Parathyroid adenoma (tissue), 2 donors: Measurements from ENCODE around the gene ARHGEF10L.

Source experiments
- H2AFZ ChIP-seq: fragments of 300-600 bp; sonication (generic); one replicate; pipeline ENCODE4 v1.7.0; 2017; ENCODE audit warnings: antibody characterized with exemption, mild to moderate bottlenecking
- H3K27ac ChIP-seq: fragments of 300-600 bp; sonication (generic); one replicate; pipeline ENCODE4 v1.7.0; 2017
- H3K27me3 ChIP-seq: fragments of 300-600 bp; sonication (generic); one replicate; pipeline ENCODE4 v1.7.0; 2017; ENCODE audit warnings: low read length; ENCODE audit not compliant: control insufficient read depth, insufficient read depth
- H3K36me3 ChIP-seq: fragments of 300-600 bp; sonication (generic); one replicate; pipeline ENCODE4 v1.7.0; 2017; ENCODE audit warnings: low read length; ENCODE audit not compliant: control insufficient read depth, insufficient read depth
- H3K4me1 ChIP-seq: fragments of 300-600 bp; sonication (generic); one replicate; pipeline ENCODE4 v1.7.0; 2017; ENCODE audit warnings: control low read depth
- H3K4me2 ChIP-seq: fragments of 300-600 bp; sonication (generic); one replicate; pipeline ENCODE4 v1.7.0; 2017; ENCODE audit warnings: low read length
- H3K4me3 ChIP-seq: fragments of 300-600 bp; sonication (generic); one replicate; pipeline ENCODE4 v1.7.0; 2017; ENCODE audit warnings: low read depth, low read length
- H3K79me2 ChIP-seq: fragments of 300-600 bp; sonication (generic); one replicate; pipeline ENCODE4 v1.7.0; 2017; ENCODE audit warnings: control low read depth
- H3K9ac ChIP-seq: fragments of 300-600 bp; sonication (generic); one replicate; pipeline ENCODE4 v1.7.0; 2017; ENCODE audit warnings: mild to moderate bottlenecking
- H3K9me3 ChIP-seq: fragments of 300-600 bp; sonication (generic); one replicate; pipeline ENCODE4 v1.7.0; 2017; ENCODE audit warnings: low read length; ENCODE audit not compliant: control insufficient read depth
- TF ChIP-seq, protein P1 (sequence below): fragments of 300-600 bp; sonication (generic); IDR thresholded peaks from one replicate; pipeline ENCODE4 v1.7.0; 2017; ENCODE audit warnings: antibody characterized with exemption, mild to moderate bottlenecking
- donor health status: primary hyperparathyroidism.

ARHGEF10L gene

GRCh38 chr1:17562375-17562774 is 22.9 kb downstream of the ARHGEF10L start:
- no peak overlapping the region for H3K9ac ChIP-seq
- no peaks in the 10 kb centered on the region for H3K27me3 ChIP-seq
- no peaks in the 10 kb centered on the region for H3K9me3 ChIP-seq
- H3K4me3 ChIP-seq, result no peak overlapping the region
- H3K27ac ChIP-seq, result no peak overlapping the region
- H3K79me2 ChIP-seq, result peaks cover 28% of the 10 kb centered on the region
- TF ChIP-seq, protein P1, sequence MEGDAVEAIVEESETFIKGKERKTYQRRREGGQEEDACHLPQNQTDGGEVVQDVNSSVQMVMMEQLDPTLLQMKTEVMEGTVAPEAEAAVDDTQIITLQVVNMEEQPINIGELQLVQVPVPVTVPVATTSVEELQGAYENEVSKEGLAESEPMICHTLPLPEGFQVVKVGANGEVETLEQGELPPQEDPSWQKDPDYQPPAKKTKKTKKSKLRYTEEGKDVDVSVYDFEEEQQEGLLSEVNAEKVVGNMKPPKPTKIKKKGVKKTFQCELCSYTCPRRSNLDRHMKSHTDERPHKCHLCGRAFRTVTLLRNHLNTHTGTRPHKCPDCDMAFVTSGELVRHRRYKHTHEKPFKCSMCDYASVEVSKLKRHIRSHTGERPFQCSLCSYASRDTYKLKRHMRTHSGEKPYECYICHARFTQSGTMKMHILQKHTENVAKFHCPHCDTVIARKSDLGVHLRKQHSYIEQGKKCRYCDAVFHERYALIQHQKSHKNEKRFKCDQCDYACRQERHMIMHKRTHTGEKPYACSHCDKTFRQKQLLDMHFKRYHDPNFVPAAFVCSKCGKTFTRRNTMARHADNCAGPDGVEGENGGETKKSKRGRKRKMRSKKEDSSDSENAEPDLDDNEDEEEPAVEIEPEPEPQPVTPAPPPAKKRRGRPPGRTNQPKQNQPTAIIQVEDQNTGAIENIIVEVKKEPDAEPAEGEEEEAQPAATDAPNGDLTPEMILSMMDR, result no peak
- no peak overlapping the region for H2AFZ ChIP-seq
- H3K4me2 ChIP-seq, result no peak overlapping the region
- H3K4me1 ChIP-seq, result peaks cover 15% of the 10 kb centered on the region
- H3K36me3 ChIP-seq, result no peaks in the 10 kb centered on the region

- TF ChIP-seq, protein P1, result no peak
- H2AFZ ChIP-seq, result no peak overlapping the region
- H3K27ac ChIP-seq, result no peak overlapping the region
- no peak overlapping the region for H3K4me3 ChIP-seq
- H3K4me2 ChIP-seq, result no peak overlapping the region
- peaks cover 15% of the 10 kb centered on the region for H3K4me1 ChIP-seq
- no peaks in the 10 kb centered on the region for H3K9me3 ChIP-seq
- H3K36me3 ChIP-seq, result no peaks in the 10 kb centered on the region
- H3K79me2 ChIP-seq, result peaks cover 36% of the 10 kb centered on the region
- H3K9ac ChIP-seq, result no peak overlapping the region
- H3K27me3 ChIP-seq, result no peaks in the 10 kb centered on the region
Observed at GRCh38 chr1:17563494-17564281, 24.2 kb downstream of the ARHGEF10L start.

GRCh38 chr1:17564458-17565393 is 25.2 kb downstream of the ARHGEF10L start:
- Histone ChIP-seq H3K36me3 (no peaks in the 10 kb centered on the region), H3K4me1 (peaks cover 16% of the 10 kb centered on the region), H3K4me3 (no peak overlapping the region), H3K4me2 (no peak overlapping the region), H3K9me3 (no peaks in the 10 kb centered on the region), H3K27me3 (no peaks in the 10 kb centered on the region), H3K9ac (no peak overlapping the region), H3K27ac (no peak overlapping the region), H2AFZ (no peak overlapping the region), H3K79me2 (peaks cover 37% of the 10 kb centered on the region)
- TF ChIP-seq, protein P1, result no peak

DNA sequence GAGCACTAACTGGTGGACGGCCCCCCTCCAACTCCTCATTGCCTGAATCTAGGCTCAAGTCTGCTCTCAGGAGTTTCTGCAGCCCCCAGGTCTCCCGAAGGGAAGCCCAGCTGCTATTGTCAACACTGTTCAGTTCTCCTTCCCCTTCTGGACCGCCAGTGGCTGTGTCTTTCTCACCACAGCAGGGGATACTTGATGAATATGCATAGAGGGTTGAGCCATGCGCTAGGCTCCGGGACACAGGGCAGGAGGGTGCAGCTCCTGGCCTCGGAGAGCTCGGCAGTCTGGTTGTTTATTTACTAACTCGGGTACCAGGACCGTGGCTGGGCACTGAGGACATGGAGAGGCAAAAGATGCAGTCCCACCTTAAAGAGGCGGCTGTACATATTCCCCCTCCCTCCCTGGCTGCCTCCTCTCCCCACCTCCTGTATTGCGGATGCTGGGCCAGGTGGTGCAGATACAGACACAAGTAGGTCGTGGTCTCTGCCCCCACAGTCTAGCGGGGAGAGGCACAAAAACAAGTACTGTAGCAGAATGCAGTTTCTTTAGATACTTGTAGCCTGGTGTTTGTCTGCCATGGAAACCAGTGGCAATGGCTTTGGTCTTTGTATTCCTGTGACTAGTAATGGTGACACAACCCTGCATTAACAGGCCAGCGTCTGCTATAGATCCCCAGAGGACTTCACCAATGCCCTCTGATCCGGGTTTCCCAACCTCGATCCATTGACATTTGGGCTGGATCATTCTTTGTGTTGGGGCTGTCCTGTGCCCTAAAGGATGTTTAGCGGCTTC is 26.2 kb downstream of the ARHGEF10L start:
- Histone ChIP-seq H3K27ac (no peak overlapping the region), H3K36me3 (no peaks in the 10 kb centered on the region), H3K79me2 (peaks cover 44% of the 10 kb centered on the region), H3K9me3 (no peaks in the 10 kb centered on the region), H3K4me2 (no peak overlapping the region), H3K4me3 (no peak overlapping the region), H3K9ac (no peak overlapping the region), H2AFZ (no peak overlapping the region), H3K4me1 (peaks cover 10% of the 10 kb centered on the region), H3K27me3 (no peaks in the 10 kb centered on the region)
- TF ChIP-seq, protein P1, result no peak
